ENCODE data around the gene GSG1L. TPM values are rescaled to one million over a fixed set of nuclear protein-coding genes. Genes with fewer than 3 reads are reported as not detected.

Gene GSG1L
- polyA plus RNA-seq, 3 donors = not detected

- intact Hi-C loops (cut with micrococcal nuclease) = no loop called here
- Histone ChIP-seq H3K27me3 (ENCODE audit: control insufficient read depth in 2 of 2, insufficient read depth in 2 of 2, low read length in 2 of 2) (no peaks in the 10 kb centered on the region), H3K79me2 (ENCODE audit: insufficient read depth, low read length) (no peaks in the 10 kb centered on the region), H3K36me3 (replicated peaks in 1 of 2; ENCODE audit: control insufficient read depth in 1 of 2, insufficient read depth in 2 of 2, low read length in 2 of 2) (no peaks in the 10 kb centered on the region), H3K9ac (ENCODE audit: insufficient read depth, low read length, poor library complexity, severe bottlenecking) (no peak overlapping the region), H3K9me3 (replicated peaks in 1 of 2; ENCODE audit: control insufficient read depth in 1 of 2, insufficient read depth in 1 of 2, low read length in 2 of 2) (no peaks in the 10 kb centered on the region), H2AFZ (ENCODE audit: insufficient read depth, low read depth, low read length, poor library complexity, severe bottlenecking) (no peak overlapping the region), H3K27ac (ENCODE audit: low read depth in 1 of 2, low read length in 2 of 2) (no peak overlapping the region), H4K20me1 (ENCODE audit: insufficient read depth, low read length) (no peaks in the 10 kb centered on the region), H3K4me1 (ENCODE audit: control insufficient read depth in 1 of 2, insufficient read depth in 2 of 2, low read length in 2 of 2) (no peaks in the 10 kb centered on the region), H3K4me2 (replicated peaks; ENCODE audit: extremely low read depth, low read length, poor library complexity, severe bottlenecking) (no peak overlapping the region), H3K4me3 (replicated peaks in 1 of 3; ENCODE audit: low read depth in 2 of 3, low read length in 3 of 3) (no peak overlapping the region)
- H3K9me3 Mint-ChIP-seq = peaks cover 0 to 2% (median 0%) of the 10 kb centered on the region in 7 donors
- H3K4me1 Mint-ChIP-seq = no peaks in the 10 kb centered on the region
- TF ChIP-seq CTCF (IDR thresholded peaks at IDR 0.05) = no peak
- 56% methylated on average over 6 of the region's 12 CpGs for WGBS (ENCODE audit: insufficient coverage)
- H3K27me3 Mint-ChIP-seq (ENCODE audit: low read depth in 3 of 3) = peaks cover 13 to 28% (median 13%) of the 10 kb centered on the region in 3 donors
- H3K36me3 Mint-ChIP-seq = no peaks in the 10 kb centered on the region
- no peak overlapping the region for H3K4me3 Mint-ChIP-seq
- DNase-seq = no peak
- no peak overlapping the region for H3K27ac Mint-ChIP-seq
Measured at GRCh38 chr16:27890866-27891265, 172.6 kb downstream of the GSG1L start.

GRCh38 chr16:27890006-27890405, 173.5 kb downstream of the GSG1L start:
- Mint-ChIP-seq H3K4me3 (no peak overlapping the region), H3K4me1 (no peaks in the 10 kb centered on the region), H3K36me3 (no peaks in the 10 kb centered on the region), H3K9me3 (peaks cover 0 to 2% (median 0%) of the 10 kb centered on the region in 7 donors), H3K27me3 (ENCODE audit: low read depth in 3 of 3) (peaks cover 13 to 28% (median 13%) of the 10 kb centered on the region in 3 donors), H3K27ac (no peak overlapping the region)
- H3K27ac ChIP-seq (ENCODE audit: low read depth in 1 of 2, low read length in 2 of 2) = no peak overlapping the region
- no peak overlapping the region for H2AFZ ChIP-seq (ENCODE audit: insufficient read depth, low read depth, low read length, poor library complexity, severe bottlenecking)
- WGBS (ENCODE audit: insufficient coverage) = 93% methylated on average over 6 of the region's 6 CpGs
- H3K4me1 ChIP-seq (ENCODE audit: control insufficient read depth in 1 of 2, insufficient read depth in 2 of 2, low read length in 2 of 2) = no peaks in the 10 kb centered on the region
- intact Hi-C loops (cut with micrococcal nuclease) = no loop called here
- H4K20me1 ChIP-seq (ENCODE audit: insufficient read depth, low read length) = no peaks in the 10 kb centered on the region
- no peak overlapping the region for H3K4me2 ChIP-seq (replicated peaks; ENCODE audit: extremely low read depth, low read length, poor library complexity, severe bottlenecking)
- H3K9me3 ChIP-seq (replicated peaks in 1 of 2; ENCODE audit: control insufficient read depth in 1 of 2, insufficient read depth in 1 of 2, low read length in 2 of 2) = no peaks in the 10 kb centered on the region
- H3K4me3 ChIP-seq (replicated peaks in 1 of 3; ENCODE audit: low read depth in 2 of 3, low read length in 3 of 3) = no peak overlapping the region
- no peak for TF ChIP-seq CTCF (IDR thresholded peaks at IDR 0.05)
- DNase-seq = no peak
- H3K9ac ChIP-seq (ENCODE audit: insufficient read depth, low read length, poor library complexity, severe bottlenecking) = no peak overlapping the region
- H3K79me2 ChIP-seq (ENCODE audit: insufficient read depth, low read length) = no peaks in the 10 kb centered on the region
- H3K27me3 ChIP-seq (ENCODE audit: control insufficient read depth in 2 of 2, insufficient read depth in 2 of 2, low read length in 2 of 2) = no peaks in the 10 kb centered on the region
- H3K36me3 ChIP-seq (replicated peaks in 1 of 2; ENCODE audit: control insufficient read depth in 1 of 2, insufficient read depth in 2 of 2, low read length in 2 of 2) = no peaks in the 10 kb centered on the region

Measured in CD14-positive monocyte (primary cell).